Heart right ventricle (tissue), 16 donors: ENCODE data around the gene AATF. TPM values are rescaled to one million over a fixed set of nuclear protein-coding genes. Genes with fewer than 3 reads are reported as not detected.

Source experiments
- ATAC-seq, 8 donors: fragments of 200-7000 bp; cut with Tn5 transposase; one replicate each; pipeline ENCODE4 v1.9.1; 2020; ENCODE audit warnings: mild to moderate bottlenecking in 8 of 8, moderate library complexity in 8 of 8, moderate number of reproducible peaks in 1 of 8
- DNase-seq, 2 donors: peaks; one replicate each; pipeline ENCODE4 v3.0.0-alpha.2; 2020
- H3K27ac ChIP-seq, 10 donors: fragments of 200-600 bp; sonication (generic) in 2 of 10; one replicate each; pipeline versions ENCODE4 v1.5.0 to v1.8.0; 2020 to 2022; ENCODE audit warnings: mild to moderate bottlenecking in 3 of 10
- H3K27me3 ChIP-seq, 7 donors: fragments of 200-600 bp; one replicate each; pipeline ENCODE4 v1.8.0; 2021 to 2022; ENCODE audit warnings: mild to moderate bottlenecking in 2 of 7
- H3K36me3 ChIP-seq, 9 donors: fragments of 200-600 bp; sonication (generic) in 1 of 9; one replicate each; pipeline versions ENCODE4 v1.5.0 to v1.8.0; 2020 to 2022; ENCODE audit warnings: mild to moderate bottlenecking in 2 of 9
- H3K4me1 ChIP-seq, 9 donors: fragments of 200-600 bp; sonication (generic) in 1 of 9; one replicate each; pipeline versions ENCODE4 v1.5.0 to v1.8.0; 2020 to 2022; ENCODE audit warnings: mild to moderate bottlenecking in 4 of 9
- H3K4me3 ChIP-seq, 10 donors: fragments of 200-600 bp; sonication (generic) in 2 of 10; one replicate each; pipeline versions ENCODE4 v1.5.0 to v1.8.0; 2020 to 2022; ENCODE audit warnings: mild to moderate bottlenecking in 7 of 10, moderate library complexity in 2 of 10
- H3K9me3 ChIP-seq, 11 donors: fragments of 200-600 bp in 10 of 11; sonication (generic) in 2 of 11; one replicate each; pipeline versions ENCODE4 v1.5.0 to v1.8.0; 2013 to 2022; ENCODE audit warnings: mild to moderate bottlenecking in 2 of 11, control low read depth in 1 of 11, moderate library complexity in 1 of 11
- WGBS, 2 donors: extraction: QIAGEN DNeasy Blood & Tissue Kit; methylation state at CpG; one replicate each; pipeline ENCODE4 v1.1.7; 2013; ENCODE audit warnings: inconsistent platforms in 1 of 2; 5-methylcytosine and 5-hydroxymethylcytosine counted together
- intact Hi-C, 10 donors: fragments of 100-400 bp; cut with DNase I; formaldehyde crosslinking; loops; one replicate each; pipeline versions ENCODE4 v1.11.1 to v1.14.2; 2022
- polyA plus RNA-seq, 2 donors: library from polyadenylated mRNA; stranded (reverse); fragments of 200-250 nt; gene quantifications; one replicate each; pipeline ENCODE4 v1.2.3, GENCODE V29; 2013
- total RNA-seq, 10 donors: library from RNA; stranded (reverse); fragmentation: NEBNext Ultra II Directional in 3 of 10; extraction: Animal tissue kit (Norgen Biotek cat#: 25700) in 3 of 10; gene quantifications; one replicate each; pipeline versions ENCODE4 v1.2.1 to v1.2.4, GENCODE V29; 2021 to 2023
- TF ChIP-seq, protein P1 (sequence below), 9 donors: fragments of 200-600 bp; sonication (generic) in 2 of 9; IDR thresholded peaks; one replicate each; pipeline versions ENCODE4 v1.5.0 to v1.8.0; 2021 to 2022; ENCODE audit warnings: antibody characterized with exemption in 9 of 9, mild to moderate bottlenecking in 5 of 9, moderate library complexity in 1 of 9
- donor health status: Arrhythmogenic right ventricular cardiomyopathy.
- donor health status: ischemic (EF 13 %, LVEDD 7.1; RV severe dilation, severe dysfunction).
- donor health status: healthy with polysubstance abuse.
- donor health status: DM: no; HTN: yes; CAD: no.
- donor health status: DM: no; HTN: no; CAD: no.
- donor health status: ischemic (EF 25% LVEDD 6.9; RV normal size, moderate dysfunction).
- donor health status: ischemic (EF 25% LVEDD 5.7; RV mildly dilated, moderate dysfunction).
- donor health status: healthy.
- donor health status: DM: yes; HTN: yes; CAD: no.
- donor health status: Ischemic cardiomyopathy.
- donor health status: ischemic (EF 35%, LVEDD 5.7; RV mildly dilated, moderate dysfunction).
- donor health status: nonischemic (EF 11% LVEDD 7.7; RV severe dilation, severe dysfunction).
- donor health status: DM: yes; HTN: yes; CAD: no.
- donor health status: PGD.
- donor health status: ischemic (EF 29% LVEDD 5.4; RV normal size, mild dysfunction).
- donor health status: nonischemic (EF 23%, LVEDD 6.1; RV moderate dilation, normal function).

AATF gene
- total and polyA plus RNA-seq, 12 donors = 19.9 to 35.5 (median 26.0) TPM

- peaks cover 16 to 55% (median 47%) of the 10 kb centered on the region in 9 donors for H3K4me1 ChIP-seq
- no peak for DNase-seq
- intact Hi-C loops = no loop called here
- TF ChIP-seq, protein P1, sequence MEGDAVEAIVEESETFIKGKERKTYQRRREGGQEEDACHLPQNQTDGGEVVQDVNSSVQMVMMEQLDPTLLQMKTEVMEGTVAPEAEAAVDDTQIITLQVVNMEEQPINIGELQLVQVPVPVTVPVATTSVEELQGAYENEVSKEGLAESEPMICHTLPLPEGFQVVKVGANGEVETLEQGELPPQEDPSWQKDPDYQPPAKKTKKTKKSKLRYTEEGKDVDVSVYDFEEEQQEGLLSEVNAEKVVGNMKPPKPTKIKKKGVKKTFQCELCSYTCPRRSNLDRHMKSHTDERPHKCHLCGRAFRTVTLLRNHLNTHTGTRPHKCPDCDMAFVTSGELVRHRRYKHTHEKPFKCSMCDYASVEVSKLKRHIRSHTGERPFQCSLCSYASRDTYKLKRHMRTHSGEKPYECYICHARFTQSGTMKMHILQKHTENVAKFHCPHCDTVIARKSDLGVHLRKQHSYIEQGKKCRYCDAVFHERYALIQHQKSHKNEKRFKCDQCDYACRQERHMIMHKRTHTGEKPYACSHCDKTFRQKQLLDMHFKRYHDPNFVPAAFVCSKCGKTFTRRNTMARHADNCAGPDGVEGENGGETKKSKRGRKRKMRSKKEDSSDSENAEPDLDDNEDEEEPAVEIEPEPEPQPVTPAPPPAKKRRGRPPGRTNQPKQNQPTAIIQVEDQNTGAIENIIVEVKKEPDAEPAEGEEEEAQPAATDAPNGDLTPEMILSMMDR (IDR thresholded peaks at IDR 0.05) = no peak
- no peaks in the 10 kb centered on the region for H3K9me3 ChIP-seq
- H3K27me3 ChIP-seq = peaks cover 58 to 100% (median 99%) of the 10 kb centered on the region in 7 donors
- no peak overlapping the region for H3K27ac ChIP-seq
- no peak overlapping the region for H3K4me3 ChIP-seq
- 50 to 55% methylated on average over 7 of the region's 7 CpGs for WGBS, 2 donors
- no peak for ATAC-seq
- no peaks in the 10 kb centered on the region for H3K36me3 ChIP-seq
Observed at GRCh38 chr17:36931096-36931696, 17.6 kb upstream of the AATF start.

DNA sequence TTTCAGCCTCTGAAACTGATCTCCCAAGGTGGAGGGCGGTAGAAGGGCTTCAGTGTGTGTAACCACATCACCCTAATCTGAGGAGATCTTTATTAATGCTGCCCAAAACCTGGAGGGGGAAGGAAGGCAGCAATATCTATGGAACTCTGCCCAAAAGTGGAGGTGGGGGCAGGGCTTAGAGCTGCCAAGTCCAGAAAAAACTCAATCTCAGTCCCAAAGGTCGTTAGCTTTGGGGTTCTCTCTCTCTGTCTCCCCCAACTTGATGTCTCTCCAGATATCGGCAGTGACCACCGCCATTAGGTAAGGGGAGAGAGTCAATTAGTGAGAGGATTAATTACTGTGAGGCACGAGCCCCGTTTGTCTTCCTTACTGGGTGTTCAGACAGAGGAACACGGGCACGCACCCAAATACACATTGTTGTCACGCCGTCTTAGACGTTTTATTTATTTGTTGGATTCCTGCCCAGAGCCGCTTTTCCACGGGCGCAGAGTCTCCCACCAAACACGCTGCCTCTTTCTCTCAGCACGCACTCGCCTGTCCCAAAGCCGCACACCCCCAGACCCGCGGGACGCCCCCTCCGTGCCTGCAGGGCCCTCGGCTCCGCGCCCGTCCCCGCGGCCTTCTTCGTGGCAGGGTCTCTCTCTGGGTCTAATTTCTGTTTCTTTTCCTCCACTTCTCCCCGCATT is 16.9 kb upstream of the AATF start:
- ATAC-seq (no peak), DNase-seq (no peak)
- Histone ChIP-seq H3K27ac (no peak overlapping the region), H3K36me3 (no peaks in the 10 kb centered on the region), H3K27me3 (peaks cover 63 to 100% (median 99%) of the 10 kb centered on the region in 7 donors), H3K4me3 (peak overlapping the region in 5 of 10 donors; percentile 14 to 26 (median 20)), H3K4me1 (peaks cover 21 to 61% (median 53%) of the 10 kb centered on the region in 9 donors), H3K9me3 (no peaks in the 10 kb centered on the region)
- WGBS, 2 donors = 6 to 7% methylated on average over 30 of the region's 30 CpGs
- TF ChIP-seq, protein P1 (IDR thresholded peaks at IDR 0.05) = no peak
- intact Hi-C loops = no loop called here

- peaks cover 26 to 66% (median 58%) of the 10 kb centered on the region in 9 donors for H3K4me1 ChIP-seq
- DNase-seq = no peak
- no peak overlapping the region for H3K27ac ChIP-seq
- TF ChIP-seq, protein P1 (IDR thresholded peaks at IDR 0.05) = no peak
- no peak for ATAC-seq
- no peaks in the 10 kb centered on the region for H3K36me3 ChIP-seq
- peaks cover 67 to 100% (median 100%) of the 10 kb centered on the region in 7 donors for H3K27me3 ChIP-seq
- no peaks in the 10 kb centered on the region for H3K9me3 ChIP-seq
- H3K4me3 ChIP-seq = peak overlapping the region in 5 of 10 donors; percentile 14 to 26 (median 20)
- WGBS, 2 donors = 2 to 4% methylated on average over 16 of the region's 16 CpGs
- intact Hi-C loops = no loop called here
Observed at GRCh38 chr17:36932383-36932693, 16.4 kb upstream of the AATF start.

DNA sequence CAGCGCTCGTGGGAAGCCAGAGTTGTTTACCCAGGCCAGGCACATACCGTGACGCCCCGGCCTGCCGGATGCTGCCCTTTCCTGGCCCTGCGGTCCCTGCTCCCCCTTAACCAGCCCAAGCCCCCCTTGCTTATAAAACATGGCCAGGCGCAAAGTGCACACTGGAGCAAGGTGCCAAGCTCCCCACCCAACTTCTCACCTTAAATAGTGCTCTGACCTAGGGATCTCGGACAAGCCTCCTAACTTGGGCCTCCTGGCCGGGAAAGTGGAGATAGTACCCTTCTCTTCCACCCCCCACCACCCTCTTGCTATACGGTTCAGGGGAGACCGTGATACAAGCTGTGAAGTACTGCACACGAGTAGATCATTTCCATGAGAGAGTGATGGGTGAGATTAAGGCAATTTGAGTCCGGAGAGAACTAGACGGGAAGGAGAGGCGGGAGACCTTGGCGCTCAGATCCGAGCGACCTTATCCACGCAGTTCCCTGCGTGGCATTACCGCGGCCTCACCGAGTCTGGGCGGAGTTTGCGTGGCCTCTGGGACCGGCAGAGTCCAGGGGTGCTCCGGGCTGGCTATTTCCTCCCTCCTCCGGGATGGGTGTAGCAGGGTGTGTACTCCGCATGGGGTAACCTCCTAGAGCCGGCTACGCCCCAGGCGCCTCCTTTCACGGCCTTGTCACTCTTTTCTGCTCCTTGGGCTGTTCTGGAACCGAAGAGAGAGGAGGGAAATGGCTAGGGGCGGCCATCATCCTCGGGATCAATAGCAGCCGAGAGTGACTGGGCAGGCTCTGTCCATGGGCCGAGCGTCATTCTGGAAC is 15.9 kb upstream of the AATF start:
- no peak for ATAC-seq
- Histone ChIP-seq H3K27ac (no peak overlapping the region), H3K4me3 (peak overlapping the region in 1 of 10 donors; percentile 37), H3K4me1 (peaks cover 27 to 70% (median 64%) of the 10 kb centered on the region in 9 donors), H3K27me3 (peaks cover 72 to 100% (median 100%) of the 10 kb centered on the region in 7 donors), H3K9me3 (no peaks in the 10 kb centered on the region), H3K36me3 (no peaks in the 10 kb centered on the region)
- intact Hi-C loops = no loop called here
- DNase-seq = no peak
- WGBS, 2 donors = 4 to 6% methylated on average over 40 of the region's 40 CpGs
- TF ChIP-seq, protein P1 (IDR thresholded peaks at IDR 0.05) = no peak
